Left cardiac atrium (tissue), 4 donors: ENCODE data around the gene KIAA1549. TPM values are rescaled to one million over a fixed set of nuclear protein-coding genes. Genes with fewer than 3 reads are reported as not detected.

Experiments used
- ATAC-seq, 2 donors: fragments of 200-7000 bp; cut with Tn5 transposase; one replicate each; pipeline ENCODE4 v1.9.1; 2020; ENCODE audit warnings: mild to moderate bottlenecking in 2 of 2, moderate library complexity in 2 of 2
- DNase-seq: peaks from one replicate; pipeline ENCODE4 v3.0.0-alpha.2; 2020
- intact Hi-C, 2 donors: fragments of 100-400 bp; cut with DNase I; formaldehyde crosslinking; loops; one replicate each; pipeline versions ENCODE4 v1.14.1 to v1.15.1; 2022 to 2023
- total RNA-seq, 2 donors: library from RNA; stranded (reverse); fragmentation: NEBNext Ultra II Directional; extraction: Animal tissue kit (Norgen Biotek cat#: 25700); gene quantifications; one replicate each; pipeline ENCODE4 v1.2.1, GENCODE V29; 2021
- donor health status: DM: no; HTN: yes; CAD: no.
- donor health status: DM: no; HTN: yes; CAD: no; lungs with severe emphysema.
- donor health status: DM: yes; HTN: yes; CAD: no.
- donor health status: Dilated cardiomyopathy.

The KIAA1549 gene
- total RNA-seq, 2 donors from 2014 or later = 1.3 to 1.5 TPM

GRCh38 chr7:138890499-138891445, 90.4 kb downstream of the KIAA1549 start:
- DNase-seq (no peak), ATAC-seq (no peak)
- intact Hi-C loops = no loop called here

GRCh38 chr7:138889582-138890498, 91.3 kb downstream of the KIAA1549 start:
- intact Hi-C loops = loop anchor here in 1 of 2 donors (5.0 to 10.0 kb wide), 2 partner anchors 97 to 185 kb away; no protein-coding TSS in a partner anchor
- no peak for ATAC-seq
- DNase-seq = no peak

- intact Hi-C loops = loop anchor here in 1 of 2 donors (5.0 to 10.0 kb wide), 2 partner anchors 99 to 187 kb away; no protein-coding TSS in a partner anchor
- ATAC-seq (no peak), DNase-seq (no peak)
Measured at GRCh38 chr7:138887872-138888656, 93.1 kb downstream of the KIAA1549 start.

- no peak for ATAC-seq
- intact Hi-C loops = loop anchor here in 1 of 2 donors (5.0 to 10.0 kb wide), 2 partner anchors 100 to 188 kb away; no protein-coding TSS in a partner anchor
- DNase-seq = no peak
Measured at GRCh38 chr7:138887085-138887710, 94.0 kb downstream of the KIAA1549 start.

- intact Hi-C loops = loop anchor here in 1 of 2 donors (5.0 to 10.0 kb wide), 2 partner anchors 101 to 188 kb away; no protein-coding TSS in a partner anchor
- ATAC-seq (peak; percentile 30 to 47), DNase-seq (no peak)
Measured at GRCh38 chr7:138886501-138886917, 94.7 kb downstream of the KIAA1549 start.

GRCh38 chr7:138885383-138886147, 95.6 kb downstream of the KIAA1549 start:
- ATAC-seq (no peak), DNase-seq (no peak)
- intact Hi-C loops = loop anchor here in 1 of 2 donors (5.0 to 10.0 kb wide), 2 partner anchors 102 to 189 kb away; no protein-coding TSS in a partner anchor

- ATAC-seq (no peak), DNase-seq (no peak)
- intact Hi-C loops = loop anchor here in 1 of 2 donors (10.0 kb wide), 1 partner anchor 193 kb away; no protein-coding TSS in a partner anchor
Measured at GRCh38 chr7:138882249-138882648, 98.9 kb downstream of the KIAA1549 start.

- intact Hi-C loops = loop anchor here in 1 of 2 donors (10.0 kb wide), 1 partner anchor 193 kb away; no protein-coding TSS in a partner anchor
- ATAC-seq = no peak
- no peak for DNase-seq
Measured at GRCh38 chr7:138881579-138882188, 99.5 kb downstream of the KIAA1549 start.

- intact Hi-C loops = loop anchor here in 1 of 2 donors (10.0 kb wide), 1 partner anchor 194 kb away; no protein-coding TSS in a partner anchor
- ATAC-seq (peak; percentile 30 to 69), DNase-seq (peak; percentile 84)
Measured at GRCh38 chr7:138880881-138881578, 100.2 kb downstream of the KIAA1549 start.

GRCh38 chr7:138879356-138879755, 101.8 kb downstream of the KIAA1549 start:
- intact Hi-C loops = no loop called here
- DNase-seq = no peak

GRCh38 chr7:138878856-138879255, 102.3 kb downstream of the KIAA1549 start:
- intact Hi-C loops = no loop called here
- ATAC-seq (no peak), DNase-seq (no peak)

More at GRCh38 chr7:138879356-138879755, 101.8 kb downstream of the KIAA1549 start:
- ATAC-seq = no peak

GRCh38 chr7:138878051-138878450, 103.1 kb downstream of the KIAA1549 start:
- intact Hi-C loops = no loop called here
- DNase-seq (no peak), ATAC-seq (no peak)

GRCh38 chr7:138876326-138876725, 104.9 kb downstream of the KIAA1549 start:
- no peak for ATAC-seq
- no peak for DNase-seq
- intact Hi-C loops = no loop called here

- DNase-seq (no peak), ATAC-seq (no peak)
- intact Hi-C loops = no loop called here
Measured at GRCh38 chr7:138875794-138876193, 105.4 kb downstream of the KIAA1549 start.

GRCh38 chr7:138873220-138873892, 107.8 kb downstream of the KIAA1549 start:
- ATAC-seq (no peak), DNase-seq (no peak)
- intact Hi-C loops = no loop called here
